GM23248 (cell line): ENCODE data around the gene ETFA. TPM values are rescaled to one million over a fixed set of nuclear protein-coding genes. Genes with fewer than 3 reads are reported as not detected.
A peak's percentile ranks its signal among the peaks of the same experiment; 100 is the strongest.

Source experiments
- DNase-seq: peaks from one replicate; pipeline ENCODE4 v3.0.0-alpha.2; 2015
- H2AFZ ChIP-seq: fragments of 200-600 bp; sonication (generic); 2 replicates; pipeline ENCODE4 v1.6.1; 2016; ENCODE audit warnings: antibody characterized with exemption
- H3F3A ChIP-seq: fragments of 200-600 bp; sonication (generic); 2 replicates; pipeline ENCODE4 v1.6.1; 2016; ENCODE audit warnings: mild to moderate bottlenecking, antibody characterized with exemption, mixed run types; ENCODE audit not compliant: insufficient read depth
- H3K27ac ChIP-seq: fragments of 200-600 bp; sonication (generic); 2 replicates; pipeline ENCODE4 v1.5.1; 2016; ENCODE audit warnings: mild to moderate bottlenecking
- H3K27me3 ChIP-seq: fragments of 200-600 bp; sonication (generic); replicated peaks from 2 replicates; pipeline ENCODE4 v1.6.1; 2016; ENCODE audit warnings: mild to moderate bottlenecking; ENCODE audit not compliant: insufficient read depth
- H3K36me3 ChIP-seq: fragments of 200-600 bp; sonication (generic); 2 replicates; pipeline ENCODE4 v1.6.1; 2016; ENCODE audit warnings: low read depth, mild to moderate bottlenecking
- H3K4me1 ChIP-seq: fragments of 200-600 bp; sonication (generic); 2 replicates; pipeline ENCODE4 v1.6.1; 2016; ENCODE audit warnings: mild to moderate bottlenecking; ENCODE audit not compliant: insufficient read depth
- H3K4me2 ChIP-seq: fragments of 200-600 bp; sonication (generic); one replicate; pipeline ENCODE4 v1.6.1; 2016; ENCODE audit warnings: mild to moderate bottlenecking; ENCODE audit not compliant: unreplicated experiment
- H3K4me3 ChIP-seq: fragments of 200-600 bp; sonication (generic); 2 replicates; pipeline ENCODE4 v1.5.1; 2016; ENCODE audit warnings: mild to moderate bottlenecking
- H3K79me2 ChIP-seq: fragments of 200-600 bp; sonication (generic); 2 replicates; pipeline ENCODE4 v1.6.1; 2016; ENCODE audit warnings: mild to moderate bottlenecking; ENCODE audit not compliant: insufficient read depth
- H3K9ac ChIP-seq: fragments of 200-600 bp; sonication (generic); 2 replicates; pipeline ENCODE4 v1.6.1; 2016; ENCODE audit warnings: mild to moderate bottlenecking
- H3K9me2 ChIP-seq: fragments of 200-600 bp; sonication (generic); 2 replicates; pipeline ENCODE4 v1.6.1; 2016; ENCODE audit warnings: mixed run types, mild to moderate bottlenecking, moderate library complexity; ENCODE audit not compliant: insufficient read depth
- H3K9me3 ChIP-seq: fragments of 200-600 bp; sonication (generic); one replicate; pipeline ENCODE4 v1.6.1; 2017; ENCODE audit warnings: low read depth
- H4K20me1 ChIP-seq: fragments of 200-600 bp; sonication (generic); 2 replicates; pipeline ENCODE4 v1.6.0; 2016; ENCODE audit not compliant: insufficient read depth
- EZH2 ChIP-seq: fragments of 200-600 bp; sonication (generic); IDR thresholded peaks from 2 replicates; pipeline ENCODE4 v1.6.1; 2018; ENCODE audit warnings: antibody characterized with exemption, mild to moderate bottlenecking; ENCODE audit not compliant: insufficient read depth, poor library complexity, severe bottlenecking
- EZH2phosphoT487 ChIP-seq: fragments of 200-600 bp; sonication (generic); IDR thresholded peaks from 2 replicates; pipeline ENCODE4 v1.6.1; 2018; ENCODE audit warnings: antibody characterized with exemption, moderate library complexity, mild to moderate bottlenecking, low read depth; ENCODE audit not compliant: insufficient read depth
- WGBS, 2 experiments: methylation state at CpG; one replicate each; pipeline ENCODE4 v1.1.6; 2015 to 2017; ENCODE audit warnings: low lambda C conversion rate in 2 of 2, low coverage in 1 of 2; ENCODE audit errors: missing lambda C conversion rate in 2 of 2; 5-methylcytosine and 5-hydroxymethylcytosine counted together
- in situ Hi-C: fragments of 300-500 bp; cut with MboI; formaldehyde crosslinking; loops from 2 replicates; pipeline ENCODE4 v1.15.0; 2020
- polyA plus RNA-seq: library from polyadenylated mRNA; unstranded; fragments of >200 nt; fragmentation: Nextera tagmentation; extraction: Ambion mirVana; gene quantifications from 2 replicates; pipeline ENCODE4 v1.2.1, GENCODE V29; 2016
- total RNA-seq: library from RNA; depleted of rRNA; stranded (reverse); fragments of >200 nt; shearing (Covaris generic); gene quantifications from 2 replicates; pipeline ENCODE4 v1.2.3, GENCODE V29; 2014

Gene ETFA
- total and polyA plus RNA-seq, 2 experiments from 2014 or later = 94.8 to 141 TPM

DNA sequence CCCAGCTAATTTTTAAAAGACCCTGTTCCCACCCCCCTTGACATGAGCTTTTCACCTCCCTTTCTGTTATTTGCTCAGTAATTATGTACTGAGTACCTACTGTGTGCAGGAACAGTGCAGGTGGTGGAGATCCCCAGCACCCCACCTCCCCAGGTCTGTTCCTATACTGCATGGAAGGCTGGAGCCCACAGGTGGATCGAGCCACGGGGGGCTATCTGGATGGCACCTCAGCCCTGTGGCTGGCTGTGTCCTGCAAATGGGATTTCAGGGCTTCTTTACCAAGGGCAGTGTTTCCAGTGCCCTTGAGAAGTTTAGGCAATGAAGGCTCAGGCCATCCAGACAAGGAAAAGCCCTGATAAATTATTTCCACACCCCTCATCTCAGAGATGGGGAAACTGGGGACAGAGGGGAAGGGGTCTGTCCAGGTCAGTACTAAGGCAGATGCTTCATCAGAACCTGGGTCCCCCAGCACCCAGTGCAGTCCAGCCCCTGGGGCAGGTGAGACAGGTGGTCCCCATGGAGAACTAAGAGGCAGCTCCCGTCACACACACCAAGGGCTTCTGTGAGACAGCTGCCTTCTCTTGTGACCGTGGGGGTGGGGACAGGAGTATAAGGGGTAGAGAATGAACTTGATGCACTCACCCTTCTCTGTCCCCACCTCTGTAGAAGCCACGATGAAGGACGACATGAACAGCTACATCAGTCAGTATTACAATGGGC, 109.6 kb downstream of the ETFA start:
- in situ Hi-C loops = no loop called here

DNA sequence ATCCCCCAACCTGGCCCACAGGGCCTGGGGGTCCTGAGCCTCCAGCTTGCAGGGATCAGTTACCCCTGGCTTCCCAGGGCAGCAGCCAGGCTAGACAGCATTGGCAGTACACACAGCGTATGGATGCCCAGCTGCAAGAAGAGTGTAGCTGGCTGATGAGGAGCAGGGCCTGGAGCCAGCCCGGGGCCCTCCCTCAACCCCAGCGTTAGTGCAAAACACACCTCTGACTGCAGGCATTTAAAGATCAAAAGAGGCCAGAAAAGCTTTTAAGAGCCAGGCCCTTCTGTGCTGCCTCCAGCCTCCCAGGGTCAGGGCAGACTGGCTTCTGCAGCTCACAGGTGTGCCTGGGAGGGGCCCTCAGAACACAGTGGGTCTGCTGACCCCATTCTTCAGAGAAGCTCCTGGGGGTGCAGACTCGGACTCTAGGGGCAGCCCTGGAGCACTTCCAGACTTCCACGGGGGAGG, 110.6 kb downstream of the ETFA start:
- Histone ChIP-seq H3F3A (peaks cover 22% of the 10 kb centered on the region), H3K27ac (no peak overlapping the region), H3K4me1 (peaks cover 35% of the 10 kb centered on the region), H3K9me2 (no peaks in the 10 kb centered on the region), H2AFZ (no peak overlapping the region), H3K79me2 (no peaks in the 10 kb centered on the region), H3K4me2 (no peak overlapping the region), H3K4me3 (no peak overlapping the region), H3K36me3 (no peaks in the 10 kb centered on the region), H3K27me3 (no peaks in the 10 kb centered on the region), H3K9ac (no peak overlapping the region), H4K20me1 (no peaks in the 10 kb centered on the region), H3K9me3 (no peaks in the 10 kb centered on the region)
- in situ Hi-C loops = no loop called here
- no peak for DNase-seq
- 35 to 39% methylated on average over 5 of the region's 5 CpGs for whole genome bisulfite sequencing, 2 experiments
- TF ChIP-seq EZH2 (no peak), EZH2phosphoT487 (no peak)

More for the DNA sequence above, 109.6 kb downstream of the ETFA start:
- DNase-seq = no peak
- H3K27ac ChIP-seq = no peak overlapping the region
- H2AFZ ChIP-seq = no peak overlapping the region
- TF ChIP-seq EZH2 = no peak
- TF ChIP-seq EZH2phosphoT487 = no peak
- WGBS, 2 experiments = 80 to 83% methylated on average over 6 of the region's 6 CpGs
- H3K4me3 ChIP-seq = no peak overlapping the region
- H4K20me1 ChIP-seq = no peaks in the 10 kb centered on the region
- no peaks in the 10 kb centered on the region for H3K27me3 ChIP-seq
- no peaks in the 10 kb centered on the region for H3K9me2 ChIP-seq
- peaks cover 22% of the 10 kb centered on the region for H3F3A ChIP-seq
- no peaks in the 10 kb centered on the region for H3K36me3 ChIP-seq
- H3K4me1 ChIP-seq = peaks cover 28% of the 10 kb centered on the region
- no peaks in the 10 kb centered on the region for H3K79me2 ChIP-seq
- H3K4me2 ChIP-seq = no peak overlapping the region
- H3K9ac ChIP-seq = no peak overlapping the region
- no peaks in the 10 kb centered on the region for H3K9me3 ChIP-seq

DNA sequence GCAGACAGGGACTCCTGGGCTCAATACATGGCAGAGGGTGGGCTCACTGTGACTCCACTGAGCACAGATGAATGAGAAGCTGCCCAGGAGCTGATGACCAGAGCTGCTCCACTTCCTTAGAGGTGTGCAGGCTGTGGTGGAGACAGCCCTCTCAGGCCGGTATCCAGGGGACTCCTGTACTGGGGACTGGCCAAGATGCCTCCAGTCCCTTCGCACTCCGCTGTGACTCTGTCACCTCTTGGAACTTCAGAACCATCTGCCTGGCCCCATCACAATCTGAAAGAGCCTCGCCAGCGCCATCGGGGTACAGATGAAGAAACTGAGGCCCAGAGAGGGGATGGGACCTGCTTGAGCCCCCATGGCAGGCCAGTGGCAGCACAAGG, 111.2 kb downstream of the ETFA start:
- Histone ChIP-seq H3K79me2 (no peaks in the 10 kb centered on the region), H3K4me1 (peaks cover 35% of the 10 kb centered on the region), H4K20me1 (no peaks in the 10 kb centered on the region), H3F3A (peaks cover 22% of the 10 kb centered on the region), H3K9me3 (no peaks in the 10 kb centered on the region), H3K4me3 (no peak overlapping the region), H3K4me2 (no peak overlapping the region), H3K9ac (no peak overlapping the region), H3K9me2 (no peaks in the 10 kb centered on the region), H2AFZ (no peak overlapping the region), H3K27me3 (no peaks in the 10 kb centered on the region), H3K36me3 (no peaks in the 10 kb centered on the region), H3K27ac (no peak overlapping the region)
- DNase-seq = no peak
- TF ChIP-seq EZH2 (no peak), EZH2phosphoT487 (no peak)
- 91 to 94% methylated on average over 6 of the region's 6 CpGs for WGBS, 2 experiments
- in situ Hi-C loops = no loop called here

DNA sequence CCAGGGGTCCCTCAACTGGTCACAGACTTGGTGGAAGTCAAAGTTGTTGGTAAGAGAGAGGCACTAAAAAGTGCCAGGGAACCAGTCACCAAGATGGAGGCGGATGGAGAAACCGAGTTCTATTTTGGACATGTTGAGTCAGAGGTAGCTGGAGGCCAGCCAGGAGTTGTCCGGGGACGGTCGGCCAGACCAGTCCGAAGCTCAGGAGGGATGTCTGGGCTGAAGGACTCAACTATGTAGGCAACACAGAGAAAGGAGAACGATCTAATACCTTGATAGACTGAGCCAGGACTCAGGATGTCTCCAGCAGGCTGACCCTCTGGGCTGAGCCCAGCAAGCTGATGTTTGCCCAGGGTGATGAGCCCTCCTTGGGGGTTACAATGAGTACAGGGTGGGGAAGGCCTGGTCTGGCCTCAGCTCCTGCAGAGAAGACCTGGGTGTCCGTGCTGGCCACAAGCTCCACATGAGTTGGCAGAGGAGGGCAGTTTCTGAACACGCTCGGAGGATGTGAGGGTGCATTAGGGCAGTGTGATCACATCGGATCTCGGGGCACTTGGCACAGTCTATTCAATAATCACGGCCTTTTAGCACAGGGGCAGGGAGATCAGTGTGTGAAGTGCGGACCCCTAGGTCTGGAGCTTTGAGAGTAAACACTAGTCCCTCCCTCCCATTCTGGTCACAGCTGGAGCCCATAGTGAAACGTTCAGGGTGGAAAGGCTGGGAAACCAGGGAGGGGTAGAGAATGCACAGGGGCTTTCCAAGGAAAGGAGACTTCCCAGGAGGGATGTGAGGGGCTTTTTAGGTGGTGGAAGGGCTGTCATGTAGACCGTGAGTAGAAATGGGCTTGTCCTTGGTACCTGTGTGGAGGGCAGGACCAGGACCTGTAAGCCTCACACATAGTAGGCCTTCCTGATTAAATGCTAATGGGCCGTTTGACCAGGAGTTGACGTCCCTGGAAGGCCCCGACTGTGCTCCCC, 111.9 kb downstream of the ETFA start:
- no peaks in the 10 kb centered on the region for H3K9me3 ChIP-seq
- H3K27ac ChIP-seq = peak overlapping the region; percentile 73
- 52 to 56% methylated on average over 19 of the region's 19 CpGs for WGBS, 2 experiments
- no peak overlapping the region for H3K4me2 ChIP-seq
- peaks cover 35% of the 10 kb centered on the region for H3K4me1 ChIP-seq
- TF ChIP-seq EZH2phosphoT487 (no peak), EZH2 (no peak)
- no peaks in the 10 kb centered on the region for H3K79me2 ChIP-seq
- no peaks in the 10 kb centered on the region for H3K27me3 ChIP-seq
- H3F3A ChIP-seq = peaks cover 22% of the 10 kb centered on the region
- H4K20me1 ChIP-seq = no peaks in the 10 kb centered on the region
- H3K36me3 ChIP-seq = no peaks in the 10 kb centered on the region
- 0 out of 2 replicates have a peak overlapping the region, but pooled peaks have one; percentile 35 for H2AFZ ChIP-seq
- H3K9me2 ChIP-seq = no peaks in the 10 kb centered on the region
- peak; percentile 92 for DNase-seq
- in situ Hi-C loops = no loop called here
- H3K4me3 ChIP-seq = no peak overlapping the region
- no peak overlapping the region for H3K9ac ChIP-seq
